Measurements from ENCODE around the gene NCAM1.
"Not testable (repeated sequence)": the region's sequence is repeated elsewhere in the genome, so short reads cannot be mapped to it uniquely, and the experiment has no call there.

NCAM1 gene

GRCh38 chr11:113022262-113022661, 61.0 kb downstream of the NCAM1 start:
- DNase-seq: no peak

GRCh38 chr11:113023228-113023627, 62.0 kb downstream of the NCAM1 start:
- peak in 1 of 2 experiments; percentile 33 for DNase-seq

GRCh38 chr11:113023986-113024385, 62.8 kb downstream of the NCAM1 start:
- DNase-seq: no peak

- DNase-seq: no peak
Measured at GRCh38 chr11:113026778-113027177, 65.6 kb downstream of the NCAM1 start.

- DNase-seq: no peak
Measured at GRCh38 chr11:113034576-113034975, 73.4 kb downstream of the NCAM1 start.

GRCh38 chr11:113035708-113036107, 74.5 kb downstream of the NCAM1 start:
- no peak for DNase-seq

- DNase-seq: no peak
Measured at GRCh38 chr11:113043698-113044097, 82.5 kb downstream of the NCAM1 start.

- no peak for DNase-seq
Measured at GRCh38 chr11:113045146-113045545, 83.9 kb downstream of the NCAM1 start.

- no peak for DNase-seq
Measured at GRCh38 chr11:113046866-113047265, 85.6 kb downstream of the NCAM1 start.

GRCh38 chr11:113048820-113049768, 87.9 kb downstream of the NCAM1 start:
- DNase-seq: peak in 1 of 2 experiments; percentile 23

GRCh38 chr11:113053042-113053441, 91.8 kb downstream of the NCAM1 start:
- DNase-seq: not testable (repeated sequence)

- no peak for DNase-seq
Measured at GRCh38 chr11:113057038-113057437, 95.8 kb downstream of the NCAM1 start.

- no peak for DNase-seq
Measured at GRCh38 chr11:113059548-113059947, 98.3 kb downstream of the NCAM1 start.

GRCh38 chr11:113065330-113065729, 104.1 kb downstream of the NCAM1 start:
- no peak for DNase-seq

- no peak for DNase-seq
Measured at GRCh38 chr11:113072237-113072858, 111.1 kb downstream of the NCAM1 start.

GRCh38 chr11:113073290-113073953, 112.2 kb downstream of the NCAM1 start:
- no peak for DNase-seq

GRCh38 chr11:113075586-113076095, 114.4 kb downstream of the NCAM1 start:
- DNase-seq: no peak

GRCh38 chr11:113077379-113077778, 116.2 kb downstream of the NCAM1 start:
- DNase-seq: no peak

GRCh38 chr11:113082341-113082955, 121.2 kb downstream of the NCAM1 start:
- DNase-seq: no peak

GRCh38 chr11:113083571-113083970, 122.4 kb downstream of the NCAM1 start:
- DNase-seq: no peak

- no peak for DNase-seq
Measured at GRCh38 chr11:113084297-113084696, 123.1 kb downstream of the NCAM1 start.

- no peak for DNase-seq
Measured at GRCh38 chr11:113085446-113085845, 124.2 kb downstream of the NCAM1 start.

GRCh38 chr11:113087706-113088105, 126.5 kb downstream of the NCAM1 start:
- DNase-seq: no peak

All from NCI-H446 (cell line).